ENCODE measurements around the gene HOXA4. TPM values are rescaled to one million over a fixed set of nuclear protein-coding genes. Genes with fewer than 3 reads are reported as not detected.

Gene HOXA4
- total RNA-seq, 3 donors from 2014 or later, result 0.80 to 2.8 (median 2.0) TPM

DNA sequence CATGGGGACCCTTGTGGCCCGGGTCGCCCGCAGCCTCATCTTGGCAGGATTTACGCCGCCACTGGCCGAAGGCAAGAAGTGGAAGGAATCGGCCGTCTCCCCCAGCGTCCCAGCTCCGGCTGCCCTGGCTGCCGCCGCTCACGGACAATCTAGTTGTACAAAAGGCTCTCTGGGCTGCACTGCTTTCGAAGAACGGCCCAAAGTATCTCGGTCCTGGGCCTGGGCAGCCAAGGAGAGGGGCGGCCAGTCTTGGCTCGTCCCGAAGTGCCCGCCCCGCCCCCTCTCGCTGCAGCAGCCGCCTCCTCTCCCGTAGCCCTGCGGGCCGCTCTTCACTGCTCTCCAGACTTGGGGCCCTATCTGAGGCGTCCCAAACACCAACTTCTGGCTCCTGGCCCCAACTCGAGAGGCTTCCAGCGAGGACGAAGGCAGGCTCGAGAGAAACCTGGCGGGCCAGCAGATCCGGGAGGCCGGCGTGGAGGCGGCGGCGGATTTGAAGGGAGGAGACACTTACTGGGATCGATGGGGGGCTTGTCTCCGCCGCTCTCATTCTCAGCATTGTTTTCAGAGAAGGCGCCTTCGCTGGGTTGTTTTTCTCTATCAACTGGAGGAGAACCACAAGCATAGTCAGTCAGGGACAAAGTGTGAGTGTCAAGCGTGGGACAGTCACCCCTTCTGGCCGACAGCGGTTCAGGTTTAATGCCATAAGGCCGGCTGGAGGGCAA, 34.0 kb upstream of the HOXA4 start:
- Histone ChIP-seq H3K36me3 (no peaks in the 10 kb centered on the region), H3K4me1 (no peaks in the 10 kb centered on the region), H3K27me3 (peaks cover 3 to 59% of the 10 kb centered on the region in 2 donors), H3K9me3 (no peaks in the 10 kb centered on the region), H3K4me3 (peak overlapping the region; percentile 65 to 80 (median 65)), H3K27ac (peak overlapping the region; percentile 81 to 89)
- no peak for DNase-seq (ENCODE audit: low spot score in 2 of 2)
- intact Hi-C loops (cut with DNase I; ENCODE audit: low total_unique reads), result loop anchor here (5.0 kb wide), 1 partner anchor 797 kb away; no protein-coding TSS in a partner anchor
- TF ChIP-seq POLR2AphosphoS5 (IDR thresholded peaks at IDR 0.05), result no peak
- TF ChIP-seq, protein P1, sequence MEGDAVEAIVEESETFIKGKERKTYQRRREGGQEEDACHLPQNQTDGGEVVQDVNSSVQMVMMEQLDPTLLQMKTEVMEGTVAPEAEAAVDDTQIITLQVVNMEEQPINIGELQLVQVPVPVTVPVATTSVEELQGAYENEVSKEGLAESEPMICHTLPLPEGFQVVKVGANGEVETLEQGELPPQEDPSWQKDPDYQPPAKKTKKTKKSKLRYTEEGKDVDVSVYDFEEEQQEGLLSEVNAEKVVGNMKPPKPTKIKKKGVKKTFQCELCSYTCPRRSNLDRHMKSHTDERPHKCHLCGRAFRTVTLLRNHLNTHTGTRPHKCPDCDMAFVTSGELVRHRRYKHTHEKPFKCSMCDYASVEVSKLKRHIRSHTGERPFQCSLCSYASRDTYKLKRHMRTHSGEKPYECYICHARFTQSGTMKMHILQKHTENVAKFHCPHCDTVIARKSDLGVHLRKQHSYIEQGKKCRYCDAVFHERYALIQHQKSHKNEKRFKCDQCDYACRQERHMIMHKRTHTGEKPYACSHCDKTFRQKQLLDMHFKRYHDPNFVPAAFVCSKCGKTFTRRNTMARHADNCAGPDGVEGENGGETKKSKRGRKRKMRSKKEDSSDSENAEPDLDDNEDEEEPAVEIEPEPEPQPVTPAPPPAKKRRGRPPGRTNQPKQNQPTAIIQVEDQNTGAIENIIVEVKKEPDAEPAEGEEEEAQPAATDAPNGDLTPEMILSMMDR (IDR thresholded peaks at IDR 0.05), result no peak
- no peak for TF ChIP-seq POLR2A (IDR thresholded peaks at IDR 0.05)

GRCh38 chr7:27164045-27164366, 33.4 kb upstream of the HOXA4 start:
- H3K27me3 ChIP-seq, result peaks cover 3 to 57% of the 10 kb centered on the region in 2 donors
- TF ChIP-seq, protein P1 (IDR thresholded peaks at IDR 0.05), result no peak
- TF ChIP-seq POLR2A (IDR thresholded peaks at IDR 0.05) (no peak), POLR2AphosphoS5 (IDR thresholded peaks at IDR 0.05) (no peak)
- DNase-seq (ENCODE audit: low spot score in 2 of 2), result no peak
- H3K4me3 ChIP-seq, result peak overlapping the region; percentile 65 to 80 (median 65)
- no peaks in the 10 kb centered on the region for H3K36me3 ChIP-seq
- peak overlapping the region; percentile 81 to 89 for H3K27ac ChIP-seq
- no peaks in the 10 kb centered on the region for H3K4me1 ChIP-seq
- no peaks in the 10 kb centered on the region for H3K9me3 ChIP-seq
- intact Hi-C loops (cut with DNase I; ENCODE audit: low total_unique reads), result loop anchor here (5.0 kb wide), 1 partner anchor 797 kb away; no protein-coding TSS in a partner anchor

- TF ChIP-seq, protein P1 (IDR thresholded peaks at IDR 0.05), result no peak
- TF ChIP-seq POLR2AphosphoS5 (IDR thresholded peaks at IDR 0.05) (no peak), POLR2A (IDR thresholded peaks at IDR 0.05) (no peak)
- Histone ChIP-seq H3K4me1 (no peaks in the 10 kb centered on the region), H3K4me3 (peak overlapping the region; percentile 65 to 80 (median 65)), H3K9me3 (no peaks in the 10 kb centered on the region), H3K36me3 (no peaks in the 10 kb centered on the region), H3K27me3 (peaks cover 3 to 52% of the 10 kb centered on the region in 2 donors), H3K27ac (peak overlapping the region; percentile 81 to 89)
- DNase-seq (ENCODE audit: low spot score in 2 of 2), result no peak
- intact Hi-C loops (cut with DNase I; ENCODE audit: low total_unique reads), result loop anchor here (5.0 kb wide), 1 partner anchor 796 kb away; no protein-coding TSS in a partner anchor
Observed at GRCh38 chr7:27163288-27164044, 32.9 kb upstream of the HOXA4 start.

DNA sequence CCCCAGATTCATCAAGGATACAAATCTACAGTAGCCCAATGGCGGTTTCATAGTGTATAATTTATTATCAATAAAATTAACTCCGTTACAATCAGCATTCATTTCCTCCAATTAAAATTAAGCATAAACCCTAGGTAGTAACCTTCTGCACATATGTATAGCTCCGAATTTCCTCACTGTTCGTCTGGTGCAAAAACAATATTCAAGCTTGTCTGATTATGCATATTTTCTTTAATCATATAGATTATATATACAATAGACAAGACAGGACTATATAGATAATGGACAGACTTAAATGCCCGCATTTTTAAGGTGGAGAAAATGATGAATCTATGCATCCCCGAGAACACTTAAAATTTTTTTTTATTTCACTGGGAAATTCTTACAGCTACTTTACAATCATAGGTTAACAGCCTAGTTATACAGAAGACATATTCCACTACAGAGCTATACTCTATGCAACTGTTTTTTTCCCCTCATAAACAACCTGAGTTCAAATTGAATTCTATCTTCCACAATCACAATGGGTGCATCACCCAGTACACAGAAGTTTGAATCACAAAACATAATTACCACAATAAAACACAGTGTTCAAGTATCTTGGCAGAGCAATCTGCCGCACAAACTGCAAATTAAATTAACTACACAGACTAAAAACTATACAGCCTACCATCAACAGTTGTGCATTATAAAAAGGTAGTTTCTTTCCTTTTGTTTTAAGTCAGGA, 32.2 kb upstream of the HOXA4 start:
- DNase-seq (ENCODE audit: low spot score in 2 of 2), result no peak
- Histone ChIP-seq H3K4me3 (peak overlapping the region; percentile 65 to 80 (median 65)), H3K27ac (peak overlapping the region in 1 of 2 donors; percentile 96), H3K4me1 (no peaks in the 10 kb centered on the region), H3K27me3 (peaks cover 3 to 44% of the 10 kb centered on the region in 2 donors), H3K36me3 (no peaks in the 10 kb centered on the region), H3K9me3 (no peaks in the 10 kb centered on the region)
- intact Hi-C loops (cut with DNase I; ENCODE audit: low total_unique reads), result loop anchor here (5.0 kb wide), 1 partner anchor 795 kb away; no protein-coding TSS in a partner anchor
- TF ChIP-seq, protein P1 (IDR thresholded peaks at IDR 0.05), result no peak
- TF ChIP-seq POLR2AphosphoS5 (IDR thresholded peaks at IDR 0.05), result no peak
- TF ChIP-seq POLR2A (IDR thresholded peaks at IDR 0.05), result no peak
